Spleen (tissue), 11 donors: Measurements from ENCODE around the gene TAS2R20. TPM values are rescaled to one million over a fixed set of nuclear protein-coding genes. Genes with fewer than 3 reads are reported as not detected.

Source experiments
- DNase-seq: peaks from one replicate; pipeline ENCODE4 v3.0.0-alpha.2; 2020
- H3K27ac ChIP-seq, 8 donors: fragments of 200-600 bp; sonication (generic) in 7 of 8; 1 replicate in 4 of 8; 2 replicates in 4 of 8; pipeline versions ENCODE4 v1.5.0 to v1.8.0; 2016 to 2021; ENCODE audit warnings: inconsistent platforms in 4 of 8, mild to moderate bottlenecking in 4 of 8, moderate library complexity in 1 of 8
- H3K27me3 ChIP-seq, 7 donors: fragments of 200-600 bp; sonication (generic) in 6 of 7; replicated peaks in 1 of 7; 1 replicate in 4 of 7; 2 replicates in 3 of 7; pipeline versions ENCODE4 v1.5.0 to v1.8.0; 2016 to 2021; ENCODE audit warnings: inconsistent platforms in 3 of 7, mild to moderate bottlenecking in 1 of 7
- H3K36me3 ChIP-seq, 6 donors: fragments of 200-600 bp; sonication (generic) in 5 of 6; 1 replicate in 4 of 6; 2 replicates in 2 of 6; pipeline versions ENCODE4 v1.5.0 to v1.8.0; 2016 to 2021; ENCODE audit warnings: inconsistent platforms in 2 of 6
- H3K4me1 ChIP-seq, 6 donors: fragments of 200-600 bp; sonication (generic) in 5 of 6; 1 replicate in 3 of 6; 2 replicates in 3 of 6; pipeline versions ENCODE4 v1.5.0 to v1.8.0; 2016 to 2021; ENCODE audit warnings: inconsistent platforms in 3 of 6
- H3K4me3 ChIP-seq, 8 donors: fragments of 200-600 bp; sonication (generic) in 7 of 8; 1 replicate in 4 of 8; 2 replicates in 4 of 8; pipeline versions ENCODE4 v1.5.0 to v1.8.0; 2016 to 2021; ENCODE audit warnings: inconsistent platforms in 4 of 8, mild to moderate bottlenecking in 4 of 8, moderate library complexity in 2 of 8
- H3K9me3 ChIP-seq, 8 donors: fragments of 200-600 bp; sonication (generic) in 7 of 8; 1 replicate in 4 of 8; 2 replicates in 4 of 8; pipeline versions ENCODE4 v1.5.0 to v1.8.0; 2016 to 2021; ENCODE audit warnings: inconsistent platforms in 4 of 8
- CTCF ChIP-seq, 11 experiments: fragments of 200-600 bp in 7 of 11; fragments of 450-650 bp in 4 of 11; sonication (generic) in 4 of 11; IDR thresholded peaks in 8 of 11; conservative IDR thresholded peaks in 3 of 11; 1 replicate in 7 of 11; 2 replicates in 4 of 11; pipeline versions ENCODE4 v1.4.0 to v1.8.0; 2016 to 2021; ENCODE audit warnings: antibody characterized with exemption in 11 of 11, inconsistent platforms in 4 of 11, mild to moderate bottlenecking in 1 of 11
- POLR2A ChIP-seq, 3 donors: fragments of 450-650 bp; IDR thresholded peaks; one replicate each; pipeline ENCODE4 v1.5.1; 2017; ENCODE audit warnings: antibody characterized with exemption in 3 of 3, mild to moderate bottlenecking in 1 of 3
- POLR2AphosphoS5 ChIP-seq, 3 donors: sonication (generic); formaldehyde crosslinking; IDR thresholded peaks; one replicate each; pipeline ENCODE4 v1.5.1; 2017; ENCODE audit warnings: antibody characterized with exemption in 3 of 3
- WGBS, 5 donors: extraction: QIAGEN DNeasy Blood & Tissue Kit in 3 of 5; methylation state at CpG; one replicate each; pipeline versions ENCODE4 v1.1.5 to v1.1.7; 2013 to 2018; 5-methylcytosine and 5-hydroxymethylcytosine counted together
- intact Hi-C: fragments of 100-400 bp; cut with DNase I; formaldehyde crosslinking; loops from one replicate; pipeline ENCODE4 v1.15.0; 2023; ENCODE audit warnings: low total_unique reads
- polyA plus RNA-seq, 3 donors: library from polyadenylated mRNA; stranded (reverse); fragments of 200-250 nt; gene quantifications; one replicate each; pipeline ENCODE4 v1.2.1, GENCODE V29; 2013
- total RNA-seq, 7 donors: library from RNA; depleted of rRNA in 3 of 7; stranded (reverse); fragments of >200 nt in 3 of 7; fragmentation: NEBNext Ultra II Directional in 4 of 7; extraction: Animal tissue kit (Norgen Biotek cat#: 25700) in 4 of 7; gene quantifications; one replicate each; pipeline versions ENCODE4 v1.1.0 to v1.2.1, GENCODE V29; 2016 to 2021
- donor health status: healthy with polysubstance abuse.
- donor health status: DM: no; HTN: no; CAD: no; lungs with moderate emphysema.
- donor health status: DM: no; HTN: no; CAD: no.
- donor health status: Bipolar disorder and iron deficiency.
- donor health status: healthy.
- donor health status: DM: no; HTN: no; CAD: no.
- donor health status: DM: yes; HTN: yes; CAD: no.

The TAS2R20 gene
- total and polyA plus RNA-seq, 10 donors, result 0.24 to 9.8 (median 4.1) TPM

DNA sequence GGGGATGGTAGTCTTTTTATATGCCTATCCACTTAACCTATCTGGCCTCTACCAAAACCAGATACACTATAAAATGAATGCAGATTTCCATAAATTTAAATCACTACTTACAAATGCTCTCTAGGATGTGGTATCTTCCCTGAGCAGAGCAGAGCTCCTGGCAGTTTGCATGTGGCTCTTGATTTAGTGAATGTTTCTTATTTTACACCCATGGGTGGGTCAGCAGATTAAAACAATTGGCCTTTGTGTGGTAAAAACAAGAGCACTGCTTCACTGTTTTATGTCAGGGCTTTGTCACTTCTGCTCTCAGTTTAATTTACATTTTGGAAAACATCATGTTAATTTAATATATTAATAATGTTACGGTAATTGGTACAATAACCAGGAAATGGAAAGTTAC, 18.8 kb upstream of the TAS2R20 start:
- H3K27me3 ChIP-seq, result no peaks in the 10 kb centered on the region
- DNase-seq, result no peak
- H3K27ac ChIP-seq, result no peak overlapping the region
- H3K9me3 ChIP-seq, result no peaks in the 10 kb centered on the region
- peaks cover 0 to 16% (median 0%) of the 10 kb centered on the region in 6 donors for H3K36me3 ChIP-seq
- H3K4me1 ChIP-seq, result no peaks in the 10 kb centered on the region
- H3K4me3 ChIP-seq, result no peak overlapping the region
- intact Hi-C loops, result no loop called here
- TF ChIP-seq POLR2AphosphoS5 (IDR thresholded peaks at IDR 0.05) (no peak), POLR2A (IDR thresholded peaks at IDR 0.05) (no peak), CTCF (IDR thresholded peaks at IDR 0.05 in 8 of 11, conservative IDR thresholded peaks at IDR 0.05 in 3 of 11) (no peak)
- 91 to 98% (median 96%) methylated on average over 1 of the region's 1 CpG for WGBS, 5 donors

- H3K4me1 ChIP-seq, result no peaks in the 10 kb centered on the region
- H3K27me3 ChIP-seq, result no peaks in the 10 kb centered on the region
- no peaks in the 10 kb centered on the region for H3K9me3 ChIP-seq
- peaks cover 0 to 13% (median 0%) of the 10 kb centered on the region in 6 donors for H3K36me3 ChIP-seq
- WGBS, 5 donors, result 74 to 90% (median 88%) methylated on average over 4 of the region's 4 CpGs
- no peak overlapping the region for H3K27ac ChIP-seq
- no peak overlapping the region for H3K4me3 ChIP-seq
- DNase-seq, result no peak
- TF ChIP-seq POLR2AphosphoS5 (IDR thresholded peaks at IDR 0.05), result no peak
- no peak for TF ChIP-seq CTCF (IDR thresholded peaks at IDR 0.05 in 8 of 11, conservative IDR thresholded peaks at IDR 0.05 in 3 of 11)
- no peak for TF ChIP-seq POLR2A (IDR thresholded peaks at IDR 0.05)
- intact Hi-C loops, result no loop called here
Measured at GRCh38 chr12:11015775-11016430, 17.8 kb upstream of the TAS2R20 start.

GRCh38 chr12:11014234-11014633, 16.1 kb upstream of the TAS2R20 start:
- Histone ChIP-seq H3K4me3 (no peak overlapping the region), H3K36me3 (peaks cover 0 to 13% (median 0%) of the 10 kb centered on the region in 6 donors), H3K4me1 (no peaks in the 10 kb centered on the region), H3K27me3 (no peaks in the 10 kb centered on the region), H3K9me3 (no peaks in the 10 kb centered on the region), H3K27ac (no peak overlapping the region)
- no peak for DNase-seq
- intact Hi-C loops, result no loop called here
- TF ChIP-seq CTCF (IDR thresholded peaks at IDR 0.05 in 8 of 11, conservative IDR thresholded peaks at IDR 0.05 in 3 of 11) (no peak), POLR2A (IDR thresholded peaks at IDR 0.05) (no peak)

DNA sequence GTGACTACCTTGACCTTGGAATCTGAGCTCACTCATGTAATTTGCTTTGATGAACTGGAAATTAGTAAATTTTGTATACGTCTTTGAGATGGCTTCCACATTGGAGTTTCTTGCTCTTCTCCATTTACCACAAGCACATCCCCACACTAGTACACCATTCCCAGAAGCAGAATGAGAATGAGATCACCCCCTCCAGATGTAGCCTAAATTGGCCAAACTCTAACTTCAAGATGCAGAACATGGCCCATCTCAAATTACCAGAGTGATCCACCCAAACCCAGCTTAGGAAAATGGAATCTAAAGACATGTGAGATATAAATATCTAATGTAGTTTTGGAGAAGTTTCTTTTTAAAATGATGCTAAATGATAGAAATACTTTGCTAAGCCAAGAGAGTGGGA, 9.5 kb upstream of the TAS2R20 start:
- no peaks in the 10 kb centered on the region for H3K27me3 ChIP-seq
- DNase-seq, result no peak
- H3K9me3 ChIP-seq, result no peaks in the 10 kb centered on the region
- intact Hi-C loops, result no loop called here
- no peak overlapping the region for H3K27ac ChIP-seq
- TF ChIP-seq CTCF (IDR thresholded peaks at IDR 0.05 in 8 of 11, conservative IDR thresholded peaks at IDR 0.05 in 3 of 11) (no peak), POLR2AphosphoS5 (IDR thresholded peaks at IDR 0.05) (no peak), POLR2A (IDR thresholded peaks at IDR 0.05) (no peak)
- no peaks in the 10 kb centered on the region for H3K4me1 ChIP-seq
- no peak overlapping the region for H3K4me3 ChIP-seq
- H3K36me3 ChIP-seq, result no peaks in the 10 kb centered on the region
- 95 to 100% (median 98%) methylated on average over 1 of the region's 1 CpG for WGBS, 5 donors
